Activated gamma-delta T cell treated with anti-CD3 and anti-CD28 coated beads, Interleukin-2, amount 50 U/mL, for 16 hours (primary cell): ENCODE data around the gene HPF1.
"Not testable (repeated sequence)": the region's sequence is repeated elsewhere in the genome, so short reads cannot be mapped to it uniquely, and the experiment has no call there.

ENCODE experiments used
- DNase-seq: peaks from one replicate; pipeline ENCODE4 v3.0.0-alpha.2; 2020; ENCODE audit warnings: low read depth

The HPF1 gene

GRCh38 chr4:169757575-169758184 is at the start of gene HPF1:
Gene HPF1 (minus strand): TSS chr4:169757944. CDS start chr4:169757877, 67 bp downstream.
- DNase-seq, result peak; percentile 86

DNA sequence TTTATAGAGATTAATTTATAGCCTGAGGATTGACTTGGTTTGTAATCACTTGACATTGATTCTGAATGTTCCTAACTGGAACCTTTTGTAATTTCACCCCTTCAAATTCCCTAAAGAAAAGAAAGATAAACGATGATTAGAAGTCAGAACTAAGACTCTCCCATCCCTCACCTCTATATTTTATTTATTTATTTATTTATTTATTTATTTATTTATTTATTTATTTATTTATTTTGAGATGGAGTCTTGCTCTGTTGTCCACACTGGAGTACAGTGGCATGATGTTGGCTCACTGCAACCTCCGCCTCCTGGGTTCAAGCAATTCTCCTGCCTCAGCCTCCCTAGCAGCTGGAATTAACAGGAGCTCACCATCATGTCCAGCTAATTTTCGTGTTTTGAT is 49.0 kb upstream of the HPF1 start:
- not testable (repeated sequence) for DNase-seq

- DNase-seq, result no peak
These were observed 45.7 kb upstream of the HPF1 start for GRCh38 chr4:169803413-169803812.

DNA sequence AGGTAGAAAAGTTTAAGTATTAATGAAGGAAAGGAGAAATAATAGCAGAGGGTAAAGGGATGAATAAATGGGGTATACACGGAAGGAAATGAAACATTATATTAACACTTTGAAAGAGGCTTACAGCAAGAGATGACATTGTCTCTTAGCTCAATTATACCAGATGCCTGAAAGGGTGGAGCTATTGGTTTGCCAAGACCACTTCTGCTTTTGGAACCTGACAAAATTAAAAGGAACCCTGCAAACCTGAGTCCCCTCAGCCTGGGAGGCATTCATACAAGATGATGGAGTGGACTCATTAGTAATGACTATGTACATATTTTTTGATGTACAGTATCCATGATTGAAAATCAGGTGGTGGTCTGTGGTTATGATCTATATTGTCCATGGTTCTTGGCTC is 45.1 kb upstream of the HPF1 start:
- no peak for DNase-seq

DNA sequence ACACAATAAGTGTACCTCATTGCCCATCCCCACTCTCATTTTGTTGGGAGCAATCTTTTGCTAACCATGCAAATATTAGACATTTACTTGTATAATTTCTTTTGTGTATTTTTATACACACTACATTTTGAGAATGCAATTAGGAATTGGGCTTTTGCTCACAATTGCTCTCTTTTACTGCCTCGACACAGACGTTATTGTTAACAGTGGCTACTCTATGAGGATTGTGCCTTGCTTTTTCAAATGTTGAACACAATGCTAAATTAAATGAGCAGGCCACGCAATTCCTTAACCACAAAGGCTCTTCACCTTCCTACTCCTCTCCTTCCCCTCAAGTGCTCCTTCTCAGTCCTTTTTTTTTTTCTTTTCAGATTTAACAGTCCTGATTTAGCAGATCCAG is 42.8 kb upstream of the HPF1 start:
- no peak for DNase-seq

- DNase-seq, result no peak
These were observed 41.5 kb upstream of the HPF1 start for GRCh38 chr4:169799260-169799659.

GRCh38 chr4:169795585-169795984 is 37.8 kb upstream of the HPF1 start:
- no peak for DNase-seq

DNA sequence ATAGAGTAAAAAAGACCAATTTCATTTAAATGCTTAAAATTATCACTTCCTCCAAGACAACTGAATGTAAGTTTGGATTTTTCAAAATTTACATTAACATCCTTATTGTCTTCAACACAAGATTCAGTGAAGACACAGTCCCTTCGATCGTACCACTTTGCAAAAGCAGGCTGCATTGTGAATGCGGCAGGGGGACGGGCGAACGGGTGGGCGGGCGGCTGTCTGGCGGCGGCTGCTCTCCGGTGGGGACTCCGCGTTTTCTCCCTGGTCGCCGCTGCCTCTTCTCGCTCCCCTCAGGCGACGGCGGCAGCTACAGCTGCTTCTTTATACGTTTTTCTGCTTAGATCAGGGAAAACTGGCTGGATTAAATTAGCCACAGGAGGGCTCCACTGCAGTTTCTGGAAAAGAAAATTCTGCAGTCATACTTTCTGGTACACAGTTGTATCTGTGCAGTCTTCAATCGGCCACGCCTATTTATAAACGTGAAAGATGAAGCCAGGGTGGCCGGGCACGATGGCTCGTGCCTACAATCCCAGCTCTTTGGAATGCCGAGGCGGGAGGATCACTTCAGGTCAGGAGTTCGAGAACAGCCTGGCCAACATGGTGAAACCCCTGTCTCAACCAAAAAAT is 33.9 kb upstream of the HPF1 start:
- DNase-seq, result no peak

DNA sequence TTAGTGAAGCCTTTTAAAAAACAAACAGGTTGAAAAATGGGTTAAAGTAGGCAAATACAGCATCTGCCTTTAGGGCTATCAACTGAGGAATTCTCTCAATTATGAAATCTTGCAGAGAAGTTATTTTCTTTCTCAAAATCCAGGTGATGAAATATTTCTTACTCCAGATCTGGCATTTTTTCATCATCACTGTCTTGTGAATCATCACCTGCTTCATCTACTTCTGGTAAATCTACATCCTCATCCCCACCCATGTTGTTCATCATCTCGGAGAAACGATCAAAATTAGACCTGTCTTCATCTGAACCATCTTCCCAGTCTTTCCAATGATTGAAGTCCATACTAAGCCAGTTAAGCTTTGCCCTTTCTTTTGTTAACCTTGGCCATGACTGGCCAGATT is 33.3 kb upstream of the HPF1 start:
- no peak for DNase-seq

GRCh38 chr4:169774466-169775445 is 17.0 kb upstream of the HPF1 start:
- peak; percentile 5 for DNase-seq

DNA sequence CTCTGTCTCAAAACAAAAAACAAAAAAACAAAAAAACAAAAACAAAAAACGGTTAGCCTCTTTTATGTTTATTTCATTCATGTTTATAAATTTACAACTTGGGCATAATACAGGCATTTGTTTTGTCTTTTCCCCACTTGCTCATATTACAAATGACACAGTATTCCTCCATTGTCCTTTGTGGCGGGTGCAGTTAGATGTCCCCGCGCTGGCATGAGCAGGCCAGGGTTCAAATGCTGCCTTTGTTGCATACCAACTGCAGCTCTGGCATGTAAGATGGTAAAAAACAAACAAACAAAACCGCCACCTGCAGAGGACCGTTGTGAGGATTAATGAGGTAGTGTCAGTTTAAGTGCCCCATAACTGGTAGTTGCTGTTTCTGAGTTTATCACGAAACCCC is 16.1 kb upstream of the HPF1 start:
- no peak for DNase-seq

DNA sequence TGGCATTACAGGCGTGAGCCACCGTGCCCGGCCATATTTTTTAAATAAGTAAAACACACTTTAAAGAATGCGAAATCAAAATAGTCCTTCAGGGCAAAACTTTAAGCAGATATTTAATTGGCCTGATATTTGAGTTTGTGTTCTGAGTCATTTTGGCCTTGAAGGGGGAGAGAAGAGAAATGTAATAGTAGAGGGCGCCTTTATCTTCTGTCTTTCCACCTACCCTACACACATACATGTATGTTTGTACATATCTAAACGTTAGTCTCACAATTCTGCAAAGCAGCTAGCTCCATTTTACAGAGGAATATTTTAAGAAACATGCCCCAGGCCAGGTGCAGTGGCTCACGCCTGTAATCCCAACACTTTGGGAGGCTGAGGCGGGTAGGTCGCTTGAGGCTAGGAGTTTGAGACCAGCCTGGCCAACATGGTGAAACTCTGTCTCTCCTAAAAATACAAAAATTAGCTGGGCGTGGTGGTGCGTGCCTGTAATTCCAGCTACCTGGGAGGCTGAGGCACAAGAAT is 13.9 kb upstream of the HPF1 start:
- DNase-seq, result not testable (repeated sequence)

- DNase-seq, result no peak
These were observed 12.7 kb upstream of the HPF1 start for GRCh38 chr4:169770416-169770815.

DNA sequence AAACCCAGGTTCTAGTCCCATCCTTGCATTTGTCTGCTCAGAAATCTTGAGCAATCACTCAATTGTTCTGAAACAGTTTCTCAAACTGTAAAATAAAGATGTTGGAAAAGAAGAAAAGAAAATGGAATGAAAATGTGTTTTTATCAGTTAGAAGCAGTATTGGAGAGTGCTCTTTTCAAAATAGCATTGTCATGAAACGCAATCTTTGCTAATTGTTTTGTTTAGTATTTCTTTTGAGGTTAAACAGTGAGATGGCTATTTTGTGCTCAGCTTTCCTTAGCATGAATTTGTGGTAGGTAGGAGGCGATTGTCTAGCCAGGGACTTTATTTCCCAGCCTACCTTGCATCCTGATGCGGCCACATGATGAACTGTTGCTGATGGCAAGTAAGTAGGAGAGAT is 10.6 kb upstream of the HPF1 start:
- no peak for DNase-seq

- no peak for DNase-seq
These were observed 9.0 kb upstream of the HPF1 start for GRCh38 chr4:169766741-169767140.

GRCh38 chr4:169765835-169766234 is 8.1 kb upstream of the HPF1 start:
- no peak for DNase-seq

DNA sequence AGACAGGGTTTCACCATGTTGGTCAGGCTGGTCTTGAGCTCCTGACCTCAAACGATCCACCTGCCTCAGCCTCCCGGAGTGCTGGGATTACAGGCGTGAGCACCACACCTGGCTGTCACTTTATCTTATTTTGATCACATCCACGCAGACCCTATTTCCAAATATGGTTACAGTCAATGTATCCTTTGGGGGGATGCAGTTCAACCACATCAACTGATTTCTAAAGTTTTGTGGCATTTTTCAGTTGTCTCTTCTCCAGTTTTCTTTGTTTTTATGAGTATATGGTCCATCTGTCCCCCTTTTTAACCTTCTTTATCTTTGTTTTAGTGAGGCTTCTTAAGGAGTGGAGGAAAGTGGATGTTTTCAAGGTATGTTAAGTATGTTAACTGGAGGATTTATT is 4.1 kb upstream of the HPF1 start:
- DNase-seq, result no peak

- DNase-seq, result no peak
These were observed 738 bp upstream of the HPF1 start for GRCh38 chr4:169758401-169758962.

DNA sequence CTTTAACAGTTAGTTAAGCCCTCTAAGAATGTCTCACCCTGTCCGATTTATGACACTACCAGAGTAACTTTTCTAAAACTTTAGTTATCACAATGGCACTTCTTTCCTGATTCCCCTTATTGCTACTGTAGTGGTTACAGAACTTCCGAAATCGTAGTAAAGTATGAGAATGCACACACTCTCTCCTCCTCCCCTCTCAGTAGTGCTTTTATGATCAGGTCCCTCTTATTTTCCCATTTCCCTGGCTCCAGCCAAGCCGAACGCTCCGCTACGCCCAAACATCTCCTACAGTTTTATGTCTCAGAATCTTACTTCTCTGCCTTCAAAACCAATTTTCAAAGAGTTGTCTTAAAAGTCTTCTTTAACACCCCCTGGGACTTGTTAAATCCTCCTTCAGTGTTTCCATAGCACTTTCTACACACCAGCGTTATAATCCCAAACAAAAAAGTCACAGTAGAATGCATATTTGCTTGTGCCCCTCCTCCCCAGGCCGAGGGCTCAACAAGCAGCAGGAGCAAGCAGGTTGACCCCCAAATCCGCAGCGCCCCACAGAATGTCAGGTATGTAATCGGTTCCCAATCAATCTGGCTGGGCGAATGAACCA is 671 bp downstream of the HPF1 start:
- no peak for DNase-seq

DNA sequence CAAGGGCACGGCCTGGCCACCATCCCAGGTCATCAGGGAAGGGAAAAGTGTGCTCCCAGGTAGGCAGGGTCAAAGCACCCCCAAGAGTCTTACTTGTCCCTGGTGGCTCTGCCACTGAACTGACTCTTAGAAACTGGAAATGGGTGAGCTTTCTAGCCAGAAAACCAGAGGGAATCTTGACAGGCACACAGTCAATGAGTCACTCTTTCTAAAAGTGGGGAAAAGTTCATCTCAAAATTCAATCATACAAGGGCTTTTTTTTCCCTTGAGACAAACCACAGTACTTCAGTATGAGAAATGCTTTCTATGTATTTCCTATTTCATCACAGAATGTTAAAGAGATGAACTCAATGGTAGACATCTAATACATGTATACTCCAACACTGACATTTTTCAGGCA is 12.5 kb downstream of the HPF1 start:
- no peak for DNase-seq

DNA sequence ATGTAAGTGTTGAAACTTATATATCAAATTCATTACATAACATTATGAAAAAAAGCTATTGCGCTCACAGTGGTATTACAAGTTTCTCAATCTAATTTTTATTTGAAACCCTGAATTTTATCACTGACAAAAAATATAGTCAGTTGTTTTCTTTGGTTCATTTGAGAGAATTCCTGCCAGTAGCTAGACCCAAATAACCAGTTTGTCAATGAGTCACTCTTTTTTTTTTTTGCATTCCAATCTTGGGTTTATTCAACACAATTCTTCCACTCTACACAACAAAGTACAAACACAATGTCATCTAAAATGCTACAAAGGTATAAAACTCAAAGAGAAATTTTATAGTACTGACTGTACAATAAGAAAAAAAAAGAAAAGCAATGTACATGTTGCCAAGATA is 13.1 kb downstream of the HPF1 start:
- DNase-seq, result no peak

DNA sequence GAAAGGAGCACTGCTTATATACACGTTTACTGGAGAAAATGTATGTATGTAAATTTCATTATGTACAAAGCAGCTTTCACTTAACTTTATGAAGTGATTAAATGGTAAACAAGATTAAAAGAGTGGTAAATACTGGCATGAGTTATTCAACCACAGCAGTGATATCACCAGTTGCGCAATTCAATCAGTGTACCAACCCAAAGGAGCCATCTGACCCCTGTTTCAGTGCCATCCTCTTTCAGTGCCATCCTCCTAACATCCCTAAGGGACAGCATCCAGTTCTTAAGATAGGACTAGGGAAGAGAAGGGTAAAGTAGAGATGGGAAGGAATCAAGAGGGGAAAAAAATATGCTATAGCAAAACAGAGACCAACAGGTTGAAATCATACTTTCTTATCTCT is 16.2 kb downstream of the HPF1 start:
- no peak for DNase-seq
